ENCODE measurements around the gene PHACTR3. TPM values are rescaled to one million over a fixed set of nuclear protein-coding genes. Genes with fewer than 3 reads are reported as not detected.

The PHACTR3 gene
- total RNA-seq, 1 donor: not detected

DNA sequence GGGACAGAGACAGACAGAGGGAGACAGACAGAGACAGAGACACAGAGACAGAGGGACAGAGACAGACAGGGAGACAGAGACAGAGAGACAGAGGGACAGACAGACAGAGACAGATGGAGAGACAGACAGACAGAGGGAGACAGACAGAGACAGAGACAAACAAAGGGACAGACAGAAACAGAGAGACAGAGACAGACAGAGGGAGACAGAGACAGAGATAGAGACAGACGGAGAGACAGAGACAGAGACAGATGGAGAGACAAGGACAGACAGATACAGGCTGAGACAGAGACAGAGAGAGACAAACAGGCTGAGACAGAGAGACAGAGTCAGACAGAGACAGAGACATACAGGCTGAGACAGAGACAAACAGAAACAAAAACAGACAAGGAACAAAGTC, 39.4 kb upstream of the PHACTR3 start:
- no peak for DNase-seq (ENCODE audit: insufficient read length, low spot score, missing footprints)
- Histone ChIP-seq H4K20me1 (ENCODE audit: insufficient read depth, low read length) (no peaks in the 10 kb centered on the region), H3K79me2 (ENCODE audit: insufficient read depth, low read length) (no peaks in the 10 kb centered on the region), H3K4me2 (ENCODE audit: insufficient read depth, low read length) (no peak overlapping the region), H3K4me1 (ENCODE audit: insufficient read depth, low read length) (no peaks in the 10 kb centered on the region), H3K27ac (ENCODE audit: low read depth, low read length) (no peak overlapping the region), H2AFZ (ENCODE audit: low read length) (no peak overlapping the region), H3K27me3 (ENCODE audit: insufficient read depth, low read length) (no peaks in the 10 kb centered on the region), H3K36me3 (ENCODE audit: insufficient read depth, low read length) (no peaks in the 10 kb centered on the region), H3K9me3 (ENCODE audit: low read depth, low read length) (no peaks in the 10 kb centered on the region), H3K4me3 (ENCODE audit: insufficient read depth, low read length) (no peak overlapping the region)
- TF ChIP-seq, protein P1, sequence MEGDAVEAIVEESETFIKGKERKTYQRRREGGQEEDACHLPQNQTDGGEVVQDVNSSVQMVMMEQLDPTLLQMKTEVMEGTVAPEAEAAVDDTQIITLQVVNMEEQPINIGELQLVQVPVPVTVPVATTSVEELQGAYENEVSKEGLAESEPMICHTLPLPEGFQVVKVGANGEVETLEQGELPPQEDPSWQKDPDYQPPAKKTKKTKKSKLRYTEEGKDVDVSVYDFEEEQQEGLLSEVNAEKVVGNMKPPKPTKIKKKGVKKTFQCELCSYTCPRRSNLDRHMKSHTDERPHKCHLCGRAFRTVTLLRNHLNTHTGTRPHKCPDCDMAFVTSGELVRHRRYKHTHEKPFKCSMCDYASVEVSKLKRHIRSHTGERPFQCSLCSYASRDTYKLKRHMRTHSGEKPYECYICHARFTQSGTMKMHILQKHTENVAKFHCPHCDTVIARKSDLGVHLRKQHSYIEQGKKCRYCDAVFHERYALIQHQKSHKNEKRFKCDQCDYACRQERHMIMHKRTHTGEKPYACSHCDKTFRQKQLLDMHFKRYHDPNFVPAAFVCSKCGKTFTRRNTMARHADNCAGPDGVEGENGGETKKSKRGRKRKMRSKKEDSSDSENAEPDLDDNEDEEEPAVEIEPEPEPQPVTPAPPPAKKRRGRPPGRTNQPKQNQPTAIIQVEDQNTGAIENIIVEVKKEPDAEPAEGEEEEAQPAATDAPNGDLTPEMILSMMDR (IDR thresholded peaks at IDR 0.05; ENCODE audit: extremely low read depth, low read depth, low read length): no peak

DNA sequence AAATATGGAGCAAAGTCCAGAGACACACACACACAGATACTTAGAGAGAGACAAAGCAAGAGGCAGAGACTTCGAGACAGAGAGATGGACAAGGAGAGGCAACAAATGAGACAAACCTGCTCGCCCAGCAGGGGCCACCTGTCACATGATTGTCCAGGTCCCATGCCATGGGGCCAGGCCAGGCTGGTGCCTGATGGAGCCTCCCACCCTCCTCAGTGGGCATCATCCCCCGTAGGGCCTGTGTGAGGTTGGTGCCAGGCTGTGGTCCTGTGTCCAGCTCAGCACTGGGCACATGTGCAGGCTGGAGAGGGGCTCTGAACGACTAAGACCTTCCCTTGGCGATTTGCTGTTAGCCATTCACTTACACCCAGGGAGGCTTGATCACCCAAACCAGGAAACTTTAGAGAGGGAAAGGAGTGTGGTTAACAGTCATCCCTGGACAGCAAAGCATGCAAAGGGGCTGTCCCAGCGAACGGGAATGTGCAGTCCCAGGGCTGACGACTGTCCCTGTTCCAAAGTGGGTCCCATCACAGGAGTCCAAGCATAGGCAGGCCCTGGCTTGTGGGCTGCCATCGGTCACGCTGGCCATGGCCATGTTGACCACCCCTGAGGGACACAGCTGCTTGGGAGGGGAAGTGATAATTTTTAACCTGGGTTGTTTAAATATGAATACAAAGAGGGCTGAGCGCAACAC, 38.4 kb upstream of the PHACTR3 start:
- TF ChIP-seq, protein P1 (IDR thresholded peaks at IDR 0.05; ENCODE audit: extremely low read depth, low read depth, low read length): no peak
- no peak overlapping the region for H3K4me2 ChIP-seq (ENCODE audit: insufficient read depth, low read length)
- DNase-seq (ENCODE audit: insufficient read length, low spot score, missing footprints): peak; percentile 30

DNA sequence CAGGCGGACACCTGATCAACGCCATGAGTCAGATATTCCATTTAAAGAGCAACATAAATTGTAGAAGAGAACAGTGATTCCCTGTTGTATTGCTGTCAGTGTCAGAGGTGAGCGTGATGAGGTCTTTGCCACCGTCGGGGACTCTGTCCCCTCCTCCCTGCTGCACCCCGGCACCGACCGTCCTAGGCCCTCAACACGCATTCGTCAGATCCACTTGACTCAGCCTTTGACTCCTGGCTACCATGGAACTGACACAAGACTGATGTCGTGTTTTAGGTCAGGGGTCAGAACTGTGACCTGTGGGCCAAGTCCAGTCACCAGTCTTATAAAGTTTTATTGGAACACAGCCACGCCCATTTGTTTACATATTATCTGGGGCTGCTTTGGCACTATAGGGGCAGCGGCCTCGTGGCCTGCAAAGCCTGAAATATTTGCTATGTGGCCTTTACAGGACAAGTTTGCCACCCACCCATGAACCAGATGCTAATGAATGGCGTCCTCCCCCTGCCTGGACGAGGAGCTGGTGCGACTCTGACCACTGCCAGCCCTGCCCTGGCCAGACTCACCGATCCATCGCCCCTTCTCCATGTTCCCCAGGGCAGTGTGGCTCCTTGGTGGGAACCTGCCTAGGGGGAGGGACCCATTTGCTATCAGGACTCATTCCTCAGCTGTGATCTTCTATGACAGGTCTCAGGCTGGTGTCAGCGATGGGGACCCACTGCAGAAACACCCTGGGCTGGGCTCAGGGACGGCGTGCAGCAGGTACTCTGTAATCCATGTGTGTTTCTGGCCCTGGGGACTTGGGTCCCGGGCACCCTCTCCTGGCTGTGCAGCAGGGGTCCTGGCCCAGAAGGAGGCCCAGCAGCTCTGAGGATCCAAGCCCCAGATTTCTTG, 37.5 kb upstream of the PHACTR3 start:
- Histone ChIP-seq H3K36me3 (ENCODE audit: insufficient read depth, low read length) (no peaks in the 10 kb centered on the region), H3K9me3 (ENCODE audit: low read depth, low read length) (no peaks in the 10 kb centered on the region), H3K27me3 (ENCODE audit: insufficient read depth, low read length) (no peaks in the 10 kb centered on the region), H3K4me3 (ENCODE audit: insufficient read depth, low read length) (no peak overlapping the region), H2AFZ (ENCODE audit: low read length) (no peak overlapping the region), H3K4me2 (ENCODE audit: insufficient read depth, low read length) (no peak overlapping the region), H3K27ac (ENCODE audit: low read depth, low read length) (no peak overlapping the region), H3K4me1 (ENCODE audit: insufficient read depth, low read length) (no peaks in the 10 kb centered on the region), H4K20me1 (ENCODE audit: insufficient read depth, low read length) (no peaks in the 10 kb centered on the region), H3K79me2 (ENCODE audit: insufficient read depth, low read length) (no peaks in the 10 kb centered on the region)
- peak; percentile 49 for DNase-seq (ENCODE audit: insufficient read length, low spot score, missing footprints)
- TF ChIP-seq, protein P1 (IDR thresholded peaks at IDR 0.05; ENCODE audit: extremely low read depth, low read depth, low read length): no peak

More for the DNA sequence above, 38.4 kb upstream of the PHACTR3 start:
- no peak overlapping the region for H2AFZ ChIP-seq (ENCODE audit: low read length)
- H3K9me3 ChIP-seq (ENCODE audit: low read depth, low read length): no peaks in the 10 kb centered on the region
- H3K4me3 ChIP-seq (ENCODE audit: insufficient read depth, low read length): no peak overlapping the region
- H3K27me3 ChIP-seq (ENCODE audit: insufficient read depth, low read length): no peaks in the 10 kb centered on the region
- H3K4me1 ChIP-seq (ENCODE audit: insufficient read depth, low read length): no peaks in the 10 kb centered on the region
- no peak overlapping the region for H3K27ac ChIP-seq (ENCODE audit: low read depth, low read length)
- no peaks in the 10 kb centered on the region for H3K36me3 ChIP-seq (ENCODE audit: insufficient read depth, low read length)
- no peaks in the 10 kb centered on the region for H3K79me2 ChIP-seq (ENCODE audit: insufficient read depth, low read length)
- no peaks in the 10 kb centered on the region for H4K20me1 ChIP-seq (ENCODE audit: insufficient read depth, low read length)

All from osteoblast (primary cell).